Measurements from ENCODE around the gene XRCC3.
"Not testable (repeated sequence)": the region's sequence is repeated elsewhere in the genome, so short reads cannot be mapped to it uniquely, and the experiment has no call there.

DNA sequence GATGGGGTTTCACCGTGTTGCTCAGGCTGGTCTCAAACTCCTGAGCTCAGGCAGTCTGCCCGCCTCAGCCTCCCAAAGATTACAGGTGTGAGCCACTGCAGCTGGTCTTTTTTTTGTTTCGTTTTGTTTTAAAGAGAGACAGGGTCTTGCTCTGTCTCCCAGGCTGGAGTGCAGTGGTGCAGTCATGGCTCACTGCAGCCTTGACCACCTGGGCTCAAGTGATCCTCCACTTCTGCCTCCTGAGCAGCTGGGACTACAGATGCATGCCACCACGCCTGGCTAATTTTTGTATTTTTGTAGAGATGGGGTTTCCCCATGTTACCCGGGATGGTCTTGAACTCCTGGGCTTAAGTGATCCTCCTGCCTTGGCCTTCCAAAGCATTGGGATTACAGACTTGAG, 23.6 kb downstream of the XRCC3 start:
- TF ChIP-seq CTCF (IDR thresholded peaks at IDR 0.05; ENCODE audit: low read depth, low read length); POLR2A (IDR thresholded peaks at IDR 0.05; ENCODE audit: extremely low read depth, insufficient read length); MAX (IDR thresholded peaks at IDR 0.05; ENCODE audit: low read depth, low read length): not testable (repeated sequence)

Measured in NB4 (cell line).